ENCODE data around the gene FAM89A. TPM values are rescaled to one million over a fixed set of nuclear protein-coding genes. Genes with fewer than 3 reads are reported as not detected.

Gene FAM89A
- total and polyA plus RNA-seq, 2 of the 8 experiments (the other 6 are each of a cell fraction or from before 2014, with no cell fraction given), result 2.1 to 2.2 TPM

- TF ChIP-seq KDM5A (IDR thresholded peaks at IDR 0.05; ENCODE audit: low read length) (no peak), PHF8 (conservative IDR thresholded peaks at IDR 0.05; ENCODE audit: low read depth, low read length) (no peak)
Measured at GRCh38 chr1:231059566-231060193, 19.6 kb upstream of the FAM89A start (continued).
